ENCODE measurements around the gene PTPRJ. TPM values are rescaled to one million over a fixed set of nuclear protein-coding genes. Genes with fewer than 3 reads are reported as not detected.

Gene PTPRJ
- total and polyA plus RNA-seq, 2 donors (not counting 1 experiment from before 2014, with no cell fraction given), result 11.2 to 20.0 TPM

- intact Hi-C loops (cut with micrococcal nuclease), result no loop called here
- WGBS (ENCODE audit: insufficient coverage), result 100% methylated on average over 1 of the region's 3 CpGs
- ChIA-PET CTCF (no interaction called here), POLR2A (no interaction called here)
- TF ChIP-seq CTCF (IDR thresholded peaks at IDR 0.05) (no peak), EZH2 (IDR thresholded peaks at IDR 0.05; ENCODE audit: borderline replicate concordance, insufficient read depth, low read depth, low read length, poor library complexity, severe bottlenecking) (no peak)
- no peak overlapping the region for H3K4me3 ChIP-seq (ENCODE audit: control extremely low read depth in 1 of 5, extremely low read depth in 1 of 5, insufficient read depth in 1 of 5, low read depth in 2 of 5, low read length in 4 of 5)
- ATAC-seq (ENCODE audit: low read depth) (no peak), DNase-seq (no peak)
- no peak overlapping the region for H2AFZ ChIP-seq (ENCODE audit: insufficient read depth, low read depth, low read length, poor library complexity, severe bottlenecking)
- no peak overlapping the region for H3K27ac ChIP-seq (ENCODE audit: low read length in 2 of 2)
- H3K79me2 ChIP-seq (ENCODE audit: control insufficient read depth, insufficient read depth, low read length), result peaks cover 3% of the 10 kb centered on the region
- no peak overlapping the region for H3K9ac ChIP-seq (ENCODE audit: low read length)
- H3K4me2 ChIP-seq (replicated peaks; ENCODE audit: low read depth, low read length, poor library complexity, severe bottlenecking), result no peak overlapping the region
- Mint-ChIP-seq H3K9me3 (ENCODE audit: insufficient read depth) (peaks cover 6% of the 10 kb centered on the region), H3K27me3 (no peaks in the 10 kb centered on the region), H3K4me3 (no peak overlapping the region), H3K4me1 (no peaks in the 10 kb centered on the region), H3K27ac (no peak overlapping the region)
- no peaks in the 10 kb centered on the region for H4K20me1 ChIP-seq (ENCODE audit: control insufficient read depth, insufficient read depth, low read length, poor library complexity, severe bottlenecking)
- no peaks in the 10 kb centered on the region for H3K4me1 ChIP-seq (ENCODE audit: control insufficient read depth in 2 of 2, insufficient read depth in 2 of 2, low read length in 2 of 2)
- peaks cover 10 to 55% of the 10 kb centered on the region in 2 experiments for H3K36me3 ChIP-seq (replicated peaks in 1 of 2; ENCODE audit: control extremely low read depth in 1 of 2, control insufficient read depth in 1 of 2, extremely low read depth in 1 of 2, insufficient read depth in 2 of 2, low read length in 1 of 2)
- H3K27me3 ChIP-seq (replicated peaks in 1 of 4; ENCODE audit: control extremely low read depth in 1 of 4, control insufficient read depth in 3 of 4, insufficient read depth in 4 of 4, low read length in 3 of 4), result no peaks in the 10 kb centered on the region
- H3K9me3 ChIP-seq (ENCODE audit: control extremely low read depth in 1 of 3, control insufficient read depth in 2 of 3, insufficient read depth in 1 of 3, low read length in 2 of 3), result peaks cover under 1 to 12% (median 10%) of the 10 kb centered on the region in 3 donors
Observed at GRCh38 chr11:48148749-48149148, 168.4 kb downstream of the PTPRJ start.

GRCh38 chr11:48150213-48150612, 169.9 kb downstream of the PTPRJ start:
- H3K9me3 ChIP-seq (ENCODE audit: control extremely low read depth in 1 of 3, control insufficient read depth in 2 of 3, insufficient read depth in 1 of 3, low read length in 2 of 3), result peaks cover 13 to 24% (median 16%) of the 10 kb centered on the region in 3 donors
- peaks cover 3% of the 10 kb centered on the region for H3K79me2 ChIP-seq (ENCODE audit: control insufficient read depth, insufficient read depth, low read length)
- DNase-seq (no peak), ATAC-seq (ENCODE audit: low read depth) (no peak)
- Mint-ChIP-seq H3K4me3 (no peak overlapping the region), H3K27me3 (no peaks in the 10 kb centered on the region), H3K4me1 (no peaks in the 10 kb centered on the region), H3K27ac (no peak overlapping the region), H3K9me3 (ENCODE audit: insufficient read depth) (peaks cover 9% of the 10 kb centered on the region)
- H2AFZ ChIP-seq (ENCODE audit: insufficient read depth, low read depth, low read length, poor library complexity, severe bottlenecking), result no peak overlapping the region
- 100% methylated on average over 3 of the region's 4 CpGs for WGBS (ENCODE audit: insufficient coverage)
- TF ChIP-seq CTCF (IDR thresholded peaks at IDR 0.05), result no peak
- TF ChIP-seq EZH2 (IDR thresholded peaks at IDR 0.05; ENCODE audit: borderline replicate concordance, insufficient read depth, low read depth, low read length, poor library complexity, severe bottlenecking), result no peak
- ChIA-PET CTCF (no interaction called here), POLR2A (no interaction called here)
- peaks cover 23 to 56% of the 10 kb centered on the region in 2 experiments for H3K36me3 ChIP-seq (replicated peaks in 1 of 2; ENCODE audit: control extremely low read depth in 1 of 2, control insufficient read depth in 1 of 2, extremely low read depth in 1 of 2, insufficient read depth in 2 of 2, low read length in 1 of 2)
- H3K9ac ChIP-seq (ENCODE audit: low read length), result no peak overlapping the region
- intact Hi-C loops (cut with micrococcal nuclease), result no loop called here
- H3K27me3 ChIP-seq (replicated peaks in 1 of 4; ENCODE audit: control extremely low read depth in 1 of 4, control insufficient read depth in 3 of 4, insufficient read depth in 4 of 4, low read length in 3 of 4), result no peaks in the 10 kb centered on the region
- no peaks in the 10 kb centered on the region for H4K20me1 ChIP-seq (ENCODE audit: control insufficient read depth, insufficient read depth, low read length, poor library complexity, severe bottlenecking)
- no peaks in the 10 kb centered on the region for H3K4me1 ChIP-seq (ENCODE audit: control insufficient read depth in 2 of 2, insufficient read depth in 2 of 2, low read length in 2 of 2)
- no peak overlapping the region for H3K4me2 ChIP-seq (replicated peaks; ENCODE audit: low read depth, low read length, poor library complexity, severe bottlenecking)
- H3K4me3 ChIP-seq (ENCODE audit: control extremely low read depth in 1 of 5, extremely low read depth in 1 of 5, insufficient read depth in 1 of 5, low read depth in 2 of 5, low read length in 4 of 5), result no peak overlapping the region
- H3K27ac ChIP-seq (ENCODE audit: low read length in 2 of 2), result no peak overlapping the region
